HG03064 (cell line): ENCODE results near the gene IFITM5.
"Not testable (repeated sequence)": the region's sequence is repeated elsewhere in the genome, so short reads cannot be mapped to it uniquely, and the experiment has no call there.

Source experiments
- ATAC-seq: cut with Tn5 transposase; IDR thresholded peaks from one replicate; pipeline ENCODE4 v1.9.1; 2021; ENCODE audit warnings: low read depth; ENCODE audit not compliant: unreplicated experiment

IFITM5 gene

DNA sequence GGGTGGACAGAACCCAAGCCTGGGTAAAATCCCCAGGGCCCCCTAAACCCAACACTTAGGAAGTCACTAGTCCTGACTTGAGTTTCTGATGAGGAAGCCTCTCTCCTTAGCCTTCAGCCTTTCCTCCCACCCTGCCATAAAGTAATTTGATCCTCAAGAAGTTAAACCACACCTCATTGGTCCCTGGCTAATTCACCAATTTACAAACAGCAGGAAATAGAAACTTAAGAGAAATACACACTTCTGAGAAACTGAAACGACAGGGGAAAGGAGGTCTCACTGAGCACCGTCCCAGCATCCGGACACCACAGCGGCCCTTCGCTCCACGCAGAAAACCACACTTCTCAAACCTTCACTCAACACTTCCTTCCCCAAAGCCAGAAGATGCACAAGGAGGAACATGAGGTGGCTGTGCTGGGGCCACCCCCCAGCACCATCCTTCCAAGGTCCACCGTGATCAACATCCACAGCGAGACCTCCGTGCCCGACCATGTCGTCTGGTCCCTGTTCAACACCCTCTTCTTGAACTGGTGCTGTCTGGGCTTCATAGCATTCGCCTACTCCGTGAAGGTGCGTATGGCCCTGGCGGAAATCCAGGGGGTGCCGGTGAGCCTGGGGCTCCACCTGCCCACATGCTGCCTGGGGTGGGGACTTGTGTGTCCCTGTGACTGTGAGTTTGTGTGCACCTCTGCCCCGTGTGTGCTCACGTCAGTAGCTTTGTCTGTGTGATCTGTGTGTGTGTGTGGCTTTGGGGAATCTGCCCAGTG lies 14.6 kb upstream of the IFITM5 start, which contains the start of gene IFITM1:
Gene IFITM1 (plus strand): TSS at position 254 of the 767 bp plus-strand sequence. CDS start 131 bp downstream, at position 385.
- ATAC-seq: no peak

DNA sequence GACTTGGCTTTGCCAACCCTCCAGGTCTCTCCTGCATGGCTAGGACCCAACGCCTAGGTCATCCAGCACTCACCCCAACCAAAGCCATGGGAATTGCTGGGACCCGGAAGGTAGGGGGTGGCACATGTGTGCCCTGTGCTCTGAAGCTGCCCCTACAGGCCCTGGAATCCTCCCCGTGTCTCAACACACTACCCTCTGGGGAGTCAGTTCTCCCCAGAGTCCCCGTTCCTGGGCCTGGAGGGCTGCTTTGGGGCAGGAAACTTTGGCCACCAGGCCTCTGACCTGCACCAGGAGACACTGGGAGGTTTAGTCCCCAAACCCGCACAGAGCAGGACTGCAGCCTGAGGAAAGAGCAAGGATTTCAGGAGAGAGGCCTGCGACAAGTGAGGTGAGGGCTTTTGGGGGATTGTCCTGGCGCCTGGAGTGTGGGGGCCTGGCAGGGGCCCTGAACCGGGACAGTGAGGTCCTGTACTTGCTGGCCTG lies 14.0 kb upstream of the IFITM5 start:
- ATAC-seq: no peak

DNA sequence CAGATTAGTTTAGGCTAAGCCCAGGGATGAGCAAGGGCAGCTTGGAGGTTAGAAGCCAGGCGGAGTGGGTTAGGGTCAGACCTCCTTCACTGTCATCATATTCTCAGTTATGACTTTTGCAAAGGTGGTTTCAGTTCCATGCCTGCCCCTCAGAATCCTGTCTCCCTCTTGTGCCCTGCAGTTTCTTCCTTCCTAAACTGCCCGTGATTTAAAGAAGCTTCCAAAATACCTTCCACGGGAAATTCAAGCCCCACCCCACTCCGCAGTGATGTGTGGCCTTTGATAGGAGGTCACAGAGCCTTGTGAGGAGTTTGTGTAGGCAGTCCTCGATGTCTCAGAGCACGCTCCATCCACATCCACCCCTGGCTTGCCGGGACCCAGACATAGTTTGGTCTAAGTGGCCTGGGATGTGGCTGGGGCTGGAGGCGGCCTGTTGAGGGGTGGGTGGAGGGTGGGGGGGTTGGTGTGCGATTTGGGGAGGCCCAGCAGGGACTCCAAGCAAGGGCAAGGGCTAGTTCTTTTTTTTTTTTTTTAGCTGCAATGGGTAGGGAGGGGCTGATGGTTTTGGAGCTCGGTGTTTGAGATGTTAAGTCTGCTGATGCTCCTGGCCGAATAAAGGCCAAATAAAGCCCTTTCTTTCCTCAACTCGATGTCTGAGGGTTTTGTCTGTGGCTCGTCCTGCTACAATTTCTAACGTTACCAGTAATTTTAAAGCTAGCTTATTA lies 12.9 kb upstream of the IFITM5 start:
- ATAC-seq: no peak

DNA sequence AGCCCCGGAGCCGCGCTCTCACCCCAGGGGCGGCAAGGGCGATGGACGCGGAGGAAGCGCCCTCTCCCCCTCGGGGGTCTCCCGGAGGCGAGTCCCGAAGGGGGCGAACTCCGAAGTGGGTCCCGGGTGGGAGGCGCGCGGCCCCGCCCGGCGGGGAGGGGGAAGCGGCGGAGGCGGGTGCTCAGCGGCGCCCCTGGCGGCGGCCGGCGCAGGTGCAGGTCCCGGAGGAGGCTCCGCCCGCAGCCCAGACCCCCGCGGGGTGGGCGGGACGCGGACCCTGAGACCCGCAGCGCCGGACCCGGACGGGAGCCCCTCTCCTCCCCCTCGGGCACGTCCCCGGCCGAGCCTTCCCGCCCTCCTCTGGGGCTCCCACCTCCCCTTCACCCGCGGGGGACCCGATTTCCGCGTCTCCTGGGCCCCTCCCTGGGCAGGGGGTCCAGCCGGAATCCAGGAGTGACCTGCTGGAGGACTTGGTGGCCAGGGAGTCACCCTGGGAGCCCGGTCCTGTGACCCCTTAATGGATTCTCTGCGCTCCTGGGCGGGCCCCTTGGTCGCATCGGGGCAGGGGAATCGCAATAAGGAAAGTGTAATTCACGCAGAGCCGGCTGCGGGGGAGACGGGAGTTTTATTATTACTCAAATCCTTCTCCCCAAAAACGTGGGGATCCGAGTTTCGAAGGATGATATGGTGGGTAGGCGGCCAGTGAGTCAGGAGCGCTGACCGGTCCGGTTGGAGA lies 11.9 kb upstream of the IFITM5 start:
- not testable (repeated sequence) for ATAC-seq

DNA sequence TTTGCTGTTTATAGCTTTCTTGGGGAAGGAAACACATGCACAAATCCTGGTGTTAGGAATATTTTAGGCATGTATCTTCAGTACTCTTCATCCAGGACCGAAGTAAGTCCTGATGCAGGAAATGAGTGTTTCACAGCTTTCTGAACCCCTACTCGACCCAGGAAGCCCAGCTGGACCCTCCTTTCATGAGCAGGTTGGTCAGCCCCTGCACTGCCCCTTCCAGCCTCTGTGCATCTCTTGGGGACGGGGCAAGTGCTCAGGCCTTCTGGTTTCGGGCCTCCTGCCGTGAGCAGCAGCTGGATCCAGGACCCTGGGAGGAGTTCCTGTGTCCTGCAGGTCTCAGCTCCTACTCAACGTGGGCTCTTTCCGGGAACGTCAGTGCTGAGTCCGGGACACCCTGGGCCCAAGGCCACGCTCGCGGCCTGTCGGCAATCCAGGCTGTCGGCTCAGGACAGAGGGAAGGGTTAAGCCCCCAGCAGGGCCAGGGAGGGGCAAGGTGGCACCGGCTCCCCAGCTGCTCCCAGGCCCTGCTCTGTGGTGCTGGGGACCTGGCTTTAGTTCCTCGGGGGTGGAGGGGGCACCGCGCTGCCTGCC lies 10.8 kb upstream of the IFITM5 start:
- ATAC-seq: not testable (repeated sequence)

GRCh38 chr11:308740-309665 lies 9.7 kb upstream of the IFITM5 start:
- not testable (repeated sequence) for ATAC-seq

DNA sequence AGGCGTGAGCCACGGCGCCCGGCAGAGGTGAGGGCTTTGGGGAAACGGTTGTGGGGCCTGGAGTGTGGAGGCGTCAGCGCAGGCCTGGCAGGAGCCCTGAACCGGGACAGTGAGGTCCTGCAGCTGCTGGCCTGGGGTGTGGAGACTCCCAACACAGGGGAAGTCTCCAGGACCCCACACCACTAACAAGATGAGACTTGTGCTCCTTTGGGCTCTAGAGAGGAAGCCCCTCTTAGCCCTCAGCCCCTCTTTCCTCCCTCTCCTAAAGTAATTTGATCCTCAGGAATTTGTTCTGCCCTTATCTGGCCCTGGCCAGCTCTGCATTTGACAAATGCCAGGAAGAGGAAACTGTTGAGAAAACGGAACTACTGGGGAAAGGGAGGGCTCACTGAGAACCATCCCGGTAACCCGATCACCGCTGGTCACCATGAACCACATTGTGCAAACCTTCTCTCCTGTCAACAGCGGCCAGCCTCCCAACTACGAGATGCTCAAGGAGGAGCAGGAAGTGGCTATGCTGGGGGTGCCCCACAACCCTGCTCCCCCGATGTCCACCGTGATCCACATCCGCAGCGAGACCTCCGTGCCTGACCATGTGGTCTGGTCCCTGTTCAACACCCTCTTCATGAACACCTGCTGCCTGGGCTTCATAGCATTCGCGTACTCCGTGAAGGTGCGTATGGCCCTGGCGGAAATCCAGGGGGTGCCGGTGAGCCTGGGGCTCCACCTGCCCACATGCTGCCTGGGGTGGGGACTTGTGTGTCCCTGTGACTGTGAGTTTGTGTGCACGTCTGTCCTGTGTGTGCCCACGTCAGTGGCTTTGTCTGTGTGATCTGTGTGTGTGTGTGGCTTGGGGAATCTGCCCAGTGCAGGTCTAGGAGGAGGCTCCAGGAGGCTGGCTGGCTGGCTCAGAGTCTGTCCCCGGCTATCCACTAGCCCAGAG lies 8.7 kb upstream of the IFITM5 start, which contains the start of gene IFITM2:
Gene IFITM2 (plus strand): TSS at position 51 of the 943 bp plus-strand sequence. CDS start 377 bp downstream, at position 428.
- not testable (repeated sequence) for ATAC-seq

DNA sequence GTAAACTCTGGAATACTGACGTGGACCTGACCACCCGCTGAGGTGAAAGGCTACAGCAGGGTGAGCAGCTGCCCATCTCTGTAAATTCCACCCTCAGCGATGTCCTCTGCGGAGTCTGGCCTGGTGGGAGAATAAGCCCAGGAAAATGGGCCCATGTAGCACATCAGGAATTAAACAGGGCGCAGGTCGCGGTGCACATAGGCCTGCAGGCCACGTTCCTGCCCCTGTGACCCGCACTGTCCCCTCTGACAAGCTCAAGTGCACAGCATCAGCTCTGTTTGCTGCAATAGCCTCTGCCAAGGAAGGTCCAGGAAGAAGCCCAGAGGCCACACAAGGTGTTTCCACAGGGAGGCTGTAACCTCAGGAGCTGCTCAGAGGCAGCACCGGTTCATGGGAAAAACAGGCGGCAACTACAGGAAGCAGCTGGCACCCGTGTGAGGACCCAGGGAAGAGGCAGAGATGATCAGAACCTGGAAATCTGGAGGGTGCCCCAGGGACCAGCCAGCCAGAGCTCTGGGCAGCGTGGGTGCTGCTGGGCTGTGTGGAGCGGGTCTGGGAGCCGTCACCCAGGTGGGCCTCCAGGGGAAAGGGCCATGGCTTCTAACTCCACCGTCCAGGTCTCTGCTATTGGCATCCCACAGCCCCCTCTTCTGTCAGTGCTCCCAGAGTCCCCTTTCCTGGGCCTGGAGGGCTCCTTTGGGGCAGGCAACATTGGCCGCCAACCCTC lies 7.5 kb upstream of the IFITM5 start:
- ATAC-seq: no peak

DNA sequence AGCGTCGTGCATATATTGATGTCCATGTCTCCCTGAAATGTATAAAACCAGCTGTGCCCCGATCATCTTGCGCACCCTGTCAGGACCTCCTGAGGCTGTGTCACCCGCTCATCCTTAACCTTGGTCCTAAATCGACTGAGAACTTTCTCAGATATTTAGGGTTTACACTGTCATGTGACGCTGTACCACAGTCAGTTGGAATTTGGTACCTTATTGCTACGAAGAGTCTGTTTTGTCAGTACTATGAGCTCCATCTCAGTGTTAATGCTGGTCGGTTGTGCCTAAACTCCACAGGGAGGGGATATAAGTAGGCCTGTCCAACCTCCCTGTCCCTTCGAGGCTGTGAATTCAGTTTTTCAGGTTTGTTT lies 6.5 kb upstream of the IFITM5 start:
- no peak for ATAC-seq

GRCh38 chr11:304915-305843 lies 5.9 kb upstream of the IFITM5 start:
- no peak for ATAC-seq

DNA sequence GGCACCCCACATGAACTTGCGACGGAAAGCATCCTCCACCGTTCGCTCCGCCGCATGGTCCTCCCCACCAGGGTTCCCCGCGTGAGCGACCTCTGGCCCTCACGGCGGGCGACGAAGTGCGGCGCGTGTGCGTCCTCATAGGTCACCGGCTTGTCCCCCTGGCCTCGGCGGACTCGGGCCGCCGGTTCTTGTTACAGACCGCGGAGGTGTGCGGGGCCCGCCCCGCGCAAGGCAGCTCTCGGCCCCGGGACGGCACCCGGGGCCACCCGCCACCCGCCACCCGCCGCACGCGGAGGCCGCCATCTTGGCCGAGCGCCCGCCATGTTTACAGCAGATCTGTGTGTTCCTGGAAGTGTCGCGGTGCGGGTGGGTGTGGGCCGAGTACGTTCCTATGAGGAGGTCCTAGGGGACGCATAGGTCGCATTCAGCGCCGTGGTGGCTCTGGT lies 4.8 kb upstream of the IFITM5 start:
- ATAC-seq: no peak

- no peak for ATAC-seq
These were observed 4.0 kb upstream of the IFITM5 start for GRCh38 chr11:303363-303762.

GRCh38 chr11:299951-300735 lies 817 bp upstream of the IFITM5 start:
- no peak for ATAC-seq

DNA sequence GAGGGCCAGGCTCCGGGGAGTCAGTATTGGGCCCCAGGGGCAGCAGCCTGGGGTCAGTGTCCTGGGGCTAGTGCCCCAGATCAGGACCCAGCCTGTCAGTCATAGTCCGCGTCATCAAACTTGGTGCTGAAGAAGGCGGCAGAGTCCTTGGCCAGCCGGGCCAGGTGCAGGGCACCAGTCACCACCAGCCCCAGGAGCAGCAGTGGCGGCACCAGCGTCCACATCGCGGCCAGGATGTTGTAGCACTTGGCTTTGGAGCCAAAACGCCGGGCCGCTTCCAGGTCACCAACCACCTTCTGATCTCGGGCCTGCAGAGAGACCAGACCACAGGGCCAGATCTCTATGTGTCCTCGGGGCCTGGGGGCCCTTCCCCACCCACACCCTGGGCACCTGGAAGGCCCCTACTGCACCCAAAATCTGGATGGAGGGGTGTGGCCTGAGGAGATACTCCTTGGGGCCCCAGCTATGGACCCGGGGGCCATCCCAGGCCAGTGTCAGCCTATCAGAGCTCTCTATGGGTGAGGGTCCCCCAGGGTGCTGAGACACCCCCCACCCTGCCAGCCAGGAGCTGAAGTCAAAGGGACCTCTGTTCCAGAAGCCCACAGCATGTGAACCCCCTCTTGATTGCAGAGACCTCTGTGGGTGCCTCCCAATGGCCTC lies 790 bp downstream of the IFITM5 start:
- no peak for ATAC-seq
